Astrocyte of the spinal cord (primary cell): Measurements from ENCODE around the gene SPDYE2.
"Not testable (repeated sequence)": the region's sequence is repeated elsewhere in the genome, so short reads cannot be mapped to it uniquely, and the experiment has no call there.

Experiments used
- DNase-seq: peaks from one replicate; pipeline ENCODE4 v3.0.0; 2011; ENCODE audit warnings: low read depth, low spot score
- H3K4me3 ChIP-seq: 2 replicates; pipeline ENCODE4 v1.5.1; 2011; ENCODE audit warnings: low read depth, mild to moderate bottlenecking, low read length, moderate library complexity
- in situ Hi-C: cut with HindIII; loops from 2 replicates; pipeline ENCODE4 v1.10.0; 2017; ENCODE audit warnings: low sequenced_read_pairs
- TF ChIP-seq, protein P1 (sequence below): IDR thresholded peaks from 2 replicates; pipeline ENCODE4 v1.5.1; 2012; ENCODE audit warnings: low read depth, mild to moderate bottlenecking, low read length, inconsistent platforms

The SPDYE2 gene

DNA sequence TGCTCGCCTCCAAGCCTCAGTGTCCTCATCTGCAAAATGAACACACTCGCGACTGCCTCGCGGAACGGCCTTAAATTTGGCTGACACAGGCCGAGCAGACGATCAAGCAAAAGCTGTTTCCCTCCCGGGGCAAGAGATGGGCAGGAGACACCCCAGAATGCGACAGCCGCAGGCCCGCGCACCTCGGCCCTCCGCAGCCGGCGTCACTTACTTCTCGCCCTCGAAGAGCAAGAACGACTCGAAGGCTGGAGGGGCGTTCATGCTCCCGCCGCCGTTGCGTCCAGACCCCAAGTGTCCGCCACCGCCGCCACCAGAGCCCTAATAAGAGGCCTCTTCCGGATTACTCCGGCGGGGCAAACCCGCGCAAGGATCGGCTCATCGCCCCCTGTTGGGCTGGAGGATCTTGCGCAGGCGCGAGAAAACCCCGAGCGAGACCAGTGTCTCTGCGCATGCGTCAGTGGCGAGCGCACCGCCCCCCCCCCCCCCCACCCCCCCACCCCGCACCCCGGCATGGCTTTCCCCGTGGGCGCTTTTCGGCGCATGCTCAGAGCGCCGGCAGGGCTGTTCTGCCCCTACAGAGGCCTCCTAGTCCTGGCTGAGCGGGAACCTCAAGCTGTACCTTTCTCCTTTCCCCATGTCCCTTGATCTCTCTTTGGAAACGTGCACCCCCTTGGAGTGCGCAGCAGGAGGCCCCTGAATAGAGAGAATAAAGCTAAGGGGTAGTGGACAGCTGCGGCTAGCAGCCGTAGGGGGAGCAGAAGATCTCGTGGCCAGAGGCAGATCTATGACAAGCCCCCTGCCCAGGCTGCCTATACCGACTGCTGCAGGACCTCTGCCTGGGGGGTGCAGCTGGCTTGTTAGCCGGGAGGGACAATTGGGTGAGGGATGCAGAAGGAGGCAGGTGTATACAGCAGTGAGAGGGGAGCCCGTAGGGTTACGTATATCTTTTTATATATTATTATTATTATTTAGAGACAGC is 21.5 kb downstream of the SPDYE2 start, which contains the start of gene POLR2J3:
Gene POLR2J3 (minus strand): TSS at position 323 of the 979 bp plus-strand sequence. CDS start 62 bp downstream, at position 261.
- DNase-seq: peak; percentile 91
- in situ Hi-C loops: not testable (repeated sequence)
- TF ChIP-seq, protein P1, sequence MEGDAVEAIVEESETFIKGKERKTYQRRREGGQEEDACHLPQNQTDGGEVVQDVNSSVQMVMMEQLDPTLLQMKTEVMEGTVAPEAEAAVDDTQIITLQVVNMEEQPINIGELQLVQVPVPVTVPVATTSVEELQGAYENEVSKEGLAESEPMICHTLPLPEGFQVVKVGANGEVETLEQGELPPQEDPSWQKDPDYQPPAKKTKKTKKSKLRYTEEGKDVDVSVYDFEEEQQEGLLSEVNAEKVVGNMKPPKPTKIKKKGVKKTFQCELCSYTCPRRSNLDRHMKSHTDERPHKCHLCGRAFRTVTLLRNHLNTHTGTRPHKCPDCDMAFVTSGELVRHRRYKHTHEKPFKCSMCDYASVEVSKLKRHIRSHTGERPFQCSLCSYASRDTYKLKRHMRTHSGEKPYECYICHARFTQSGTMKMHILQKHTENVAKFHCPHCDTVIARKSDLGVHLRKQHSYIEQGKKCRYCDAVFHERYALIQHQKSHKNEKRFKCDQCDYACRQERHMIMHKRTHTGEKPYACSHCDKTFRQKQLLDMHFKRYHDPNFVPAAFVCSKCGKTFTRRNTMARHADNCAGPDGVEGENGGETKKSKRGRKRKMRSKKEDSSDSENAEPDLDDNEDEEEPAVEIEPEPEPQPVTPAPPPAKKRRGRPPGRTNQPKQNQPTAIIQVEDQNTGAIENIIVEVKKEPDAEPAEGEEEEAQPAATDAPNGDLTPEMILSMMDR: peak; percentile 59
- peak within 1 kb of the TSS; percentile 57 for H3K4me3 ChIP-seq

DNA sequence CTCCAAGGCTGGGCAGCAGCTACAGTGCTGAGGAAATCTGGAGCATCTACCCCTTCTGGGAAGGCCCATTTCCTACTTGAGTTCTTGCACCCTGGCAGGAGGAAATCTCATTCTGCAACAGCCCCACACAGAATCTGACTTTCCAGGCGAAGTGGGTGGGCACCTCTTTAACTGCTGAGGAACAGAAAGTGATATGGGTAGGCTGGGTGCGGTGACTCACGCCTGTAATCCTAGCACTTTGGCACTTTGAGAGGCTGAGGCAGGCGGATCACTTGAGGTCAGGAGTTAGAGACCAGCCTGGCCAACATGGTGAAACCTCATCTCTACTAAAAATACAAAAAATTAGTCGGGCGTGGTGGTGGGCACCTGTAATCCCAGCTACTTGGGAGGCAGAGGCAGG is 23.6 kb downstream of the SPDYE2 start:
- H3K4me3 ChIP-seq, in situ Hi-C loops, DNase-seq: not testable (repeated sequence)

DNA sequence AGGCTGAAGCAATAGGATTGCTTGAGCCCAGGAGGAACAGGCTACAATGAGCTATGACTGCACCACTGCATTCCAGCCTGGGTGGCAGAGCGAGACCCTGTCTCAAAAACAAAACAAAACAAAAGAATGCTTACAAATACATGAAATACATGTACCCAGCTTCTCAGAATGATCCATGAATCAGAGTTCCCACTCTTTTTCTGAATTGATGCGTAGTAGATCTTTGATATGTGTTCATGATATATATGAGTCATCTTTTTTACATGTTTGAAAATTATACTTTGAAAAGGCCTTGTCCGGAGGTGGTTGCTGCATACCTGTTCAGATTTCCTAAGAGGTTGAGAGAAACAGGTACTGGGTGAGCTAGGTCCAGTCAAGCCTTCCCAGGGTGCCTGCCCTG is 25.3 kb downstream of the SPDYE2 start:
- DNase-seq, in situ Hi-C loops, H3K4me3 ChIP-seq: not testable (repeated sequence)

DNA sequence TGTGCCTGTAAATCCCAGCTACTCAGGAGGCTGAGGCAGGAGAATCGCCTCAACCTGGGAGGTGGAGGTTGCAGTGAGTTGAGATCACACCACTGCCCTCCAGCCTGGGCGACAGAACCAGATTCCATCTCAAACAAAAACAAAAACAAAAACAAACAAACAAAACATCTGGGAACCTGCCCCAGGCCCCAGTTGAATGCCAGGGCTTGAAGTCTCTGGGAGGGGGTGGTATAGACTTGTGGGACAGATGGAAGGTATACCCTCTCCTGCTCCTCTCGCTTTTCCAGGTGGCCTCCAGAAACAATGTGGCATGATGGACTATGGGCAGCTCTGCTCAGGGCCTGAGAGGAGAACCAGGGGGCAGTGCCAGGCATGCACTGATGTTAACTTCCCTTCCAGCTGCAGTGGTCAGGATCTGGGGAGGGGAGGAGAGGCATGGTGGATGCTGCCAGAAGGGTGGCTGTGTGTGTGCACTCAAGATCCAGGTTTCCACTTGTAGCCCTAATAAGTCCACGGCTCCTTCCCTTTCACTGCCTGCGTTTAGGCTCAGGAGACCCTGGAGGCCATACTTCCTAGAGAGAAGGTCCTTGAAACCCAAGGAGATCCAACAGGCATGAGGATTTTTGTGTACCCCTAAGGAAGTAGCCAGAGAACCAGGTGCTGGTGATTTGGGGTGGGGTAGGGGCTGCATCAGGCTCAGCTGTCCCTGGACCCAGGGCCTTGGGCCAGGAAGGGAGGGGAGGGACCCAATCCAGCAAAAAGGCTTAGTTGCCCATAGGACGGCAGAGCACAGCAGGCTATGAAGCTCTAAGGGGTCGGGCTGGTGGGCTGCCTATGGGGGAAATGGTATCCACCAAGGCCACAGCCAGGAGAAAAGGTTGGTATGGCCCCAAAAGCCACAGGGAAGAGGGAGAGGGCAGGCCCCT is 26.6 kb downstream of the SPDYE2 start:
- H3K4me3 ChIP-seq, DNase-seq, in situ Hi-C loops: not testable (repeated sequence)

DNA sequence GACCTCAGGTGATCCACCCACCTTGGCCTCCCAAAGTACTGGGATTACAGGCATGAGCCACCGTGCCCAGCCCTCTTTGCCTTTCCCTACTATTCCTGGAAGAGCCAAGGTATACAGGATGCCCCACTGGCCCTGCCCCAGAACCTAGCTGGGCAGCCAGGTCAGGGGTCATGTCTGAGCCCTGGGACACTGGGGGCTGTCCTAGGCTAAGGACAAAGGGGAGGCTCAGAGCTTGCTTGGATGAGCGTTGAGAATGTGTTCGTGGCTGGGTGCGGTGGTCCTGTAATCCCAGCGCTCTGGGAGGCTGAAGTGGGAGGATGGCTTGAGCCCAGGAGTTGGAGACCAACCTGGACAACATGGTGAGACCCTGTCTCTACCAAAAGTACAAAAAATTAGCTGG is 27.5 kb downstream of the SPDYE2 start:
- in situ Hi-C loops, H3K4me3 ChIP-seq, DNase-seq: not testable (repeated sequence)

DNA sequence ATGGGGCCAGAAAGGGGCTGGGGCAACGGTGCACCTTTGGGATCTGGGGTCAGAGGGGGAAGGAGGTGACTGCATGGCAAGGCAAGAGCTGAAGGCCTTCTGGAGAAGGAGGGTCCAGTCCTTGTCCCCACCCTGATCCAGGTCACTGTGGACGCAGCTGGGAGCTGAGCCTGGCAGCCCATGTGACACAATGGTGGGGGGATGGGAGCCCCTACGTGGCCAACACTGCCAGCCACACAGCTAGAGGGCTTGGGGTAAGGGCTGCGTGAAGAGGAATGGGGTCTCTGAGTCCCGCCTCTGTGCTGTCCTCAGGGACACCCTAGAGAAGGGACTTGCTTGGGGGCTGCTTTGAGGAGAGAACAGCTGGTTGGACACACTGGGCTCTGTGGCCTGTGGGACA is 30.7 kb downstream of the SPDYE2 start:
- in situ Hi-C loops, H3K4me3 ChIP-seq, DNase-seq: not testable (repeated sequence)

DNA sequence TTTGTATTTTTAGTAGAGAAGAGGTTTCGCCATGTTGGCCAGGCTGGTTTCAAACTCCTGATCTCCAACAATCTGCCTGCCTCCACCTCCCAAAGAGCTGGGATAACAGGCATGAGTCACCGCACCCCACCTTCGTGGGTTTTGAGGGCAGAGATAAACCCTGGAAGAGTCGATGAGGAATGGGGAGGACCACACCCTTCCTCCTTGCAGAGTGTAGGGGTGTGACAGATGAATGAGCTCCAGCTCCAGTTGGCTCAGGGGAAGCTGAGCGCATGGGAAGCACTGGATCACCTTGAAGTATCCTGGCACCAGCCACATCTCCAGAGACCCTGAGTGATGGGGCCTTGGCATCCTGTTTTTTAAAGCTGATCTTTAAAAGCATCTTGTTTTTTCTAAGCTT is 32.5 kb downstream of the SPDYE2 start:
- not testable (repeated sequence) for H3K4me3 ChIP-seq

DNA sequence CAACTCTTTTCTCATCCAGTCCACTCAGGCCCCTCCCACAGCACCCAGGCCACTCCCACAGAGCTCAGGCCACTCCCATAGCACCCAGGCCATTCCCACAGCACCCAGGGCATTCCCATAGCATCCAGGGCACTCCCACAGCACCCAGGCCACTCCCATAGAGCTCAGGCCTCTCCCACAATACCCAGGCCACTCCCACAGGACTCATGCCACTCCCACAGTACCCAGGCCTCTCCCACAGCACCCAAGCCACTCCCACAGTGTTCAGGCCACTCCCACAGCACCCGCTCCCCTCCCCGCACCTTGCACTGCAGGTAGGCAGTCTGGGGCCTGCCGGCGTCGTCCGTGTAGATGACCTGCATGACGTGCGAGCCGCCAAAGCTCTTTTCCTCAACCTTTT is 38.8 kb downstream of the SPDYE2 start:
- in situ Hi-C loops, DNase-seq, H3K4me3 ChIP-seq: not testable (repeated sequence)

More for the DNA sequence above, 32.5 kb downstream of the SPDYE2 start:
- in situ Hi-C loops, DNase-seq: not testable (repeated sequence)

DNA sequence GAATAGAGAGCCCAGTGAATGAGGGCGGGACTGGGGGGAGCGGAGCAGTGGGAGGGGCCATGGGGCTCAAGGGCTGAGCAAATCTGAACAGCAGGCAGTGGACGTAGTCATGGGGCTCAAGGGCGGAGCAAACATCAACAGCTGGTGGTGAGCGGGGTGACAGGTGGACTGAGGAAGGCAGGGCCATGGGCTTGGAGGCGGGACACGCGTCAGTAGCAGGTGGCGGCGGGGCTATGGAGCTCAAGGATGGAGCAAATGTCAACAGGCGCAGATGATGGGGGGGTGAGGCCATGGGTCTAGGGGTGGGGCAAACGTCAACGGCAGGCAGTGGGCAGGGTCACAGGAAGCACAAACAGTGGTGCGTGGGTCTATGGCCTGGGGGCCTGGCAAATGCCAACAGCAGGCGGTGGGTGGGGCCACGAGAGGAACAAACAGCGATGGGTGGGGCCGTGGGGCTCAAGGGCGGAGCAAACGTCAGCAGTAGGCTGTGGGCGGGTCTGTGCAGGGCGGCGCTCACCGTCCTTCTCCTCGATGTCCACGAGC is 41.5 kb downstream of the SPDYE2 start:
- H3K4me3 ChIP-seq, DNase-seq, in situ Hi-C loops: not testable (repeated sequence)

DNA sequence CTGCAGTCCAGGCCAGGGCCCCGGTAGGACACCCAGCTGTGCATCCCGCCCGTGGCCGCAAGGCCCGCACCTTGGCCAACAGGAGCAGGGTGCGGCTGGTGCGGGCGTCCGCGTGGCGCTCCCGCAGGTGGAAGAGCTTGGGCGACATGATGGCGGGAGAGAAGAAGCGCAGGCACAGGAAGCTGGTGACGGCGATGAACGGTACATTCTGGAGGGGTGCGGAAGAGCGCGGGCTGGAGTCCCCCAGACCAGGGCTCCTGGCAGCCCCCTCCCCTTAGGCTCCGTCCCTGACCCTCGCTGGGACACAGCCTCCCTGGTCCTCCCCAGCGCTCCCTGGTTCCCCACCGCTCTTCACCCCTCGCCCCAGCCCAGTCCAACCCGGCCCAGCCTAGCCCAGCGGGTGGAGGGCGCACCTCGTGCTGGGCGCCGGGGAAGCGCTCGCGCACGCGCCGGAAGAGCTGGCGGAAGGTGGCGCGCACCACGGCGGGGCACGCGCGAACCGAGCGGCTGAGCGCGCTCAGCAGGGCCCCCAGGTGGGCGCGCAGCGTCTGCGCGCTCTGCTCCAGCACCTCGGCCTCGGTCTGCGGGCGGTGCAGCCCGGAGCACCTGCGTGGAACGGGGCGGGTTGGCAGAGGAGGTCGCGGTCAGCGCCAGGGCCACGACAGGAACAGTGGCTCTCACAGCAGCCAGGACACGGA is 42.8 kb downstream of the SPDYE2 start:
- in situ Hi-C loops, H3K4me3 ChIP-seq, DNase-seq: not testable (repeated sequence)

DNA sequence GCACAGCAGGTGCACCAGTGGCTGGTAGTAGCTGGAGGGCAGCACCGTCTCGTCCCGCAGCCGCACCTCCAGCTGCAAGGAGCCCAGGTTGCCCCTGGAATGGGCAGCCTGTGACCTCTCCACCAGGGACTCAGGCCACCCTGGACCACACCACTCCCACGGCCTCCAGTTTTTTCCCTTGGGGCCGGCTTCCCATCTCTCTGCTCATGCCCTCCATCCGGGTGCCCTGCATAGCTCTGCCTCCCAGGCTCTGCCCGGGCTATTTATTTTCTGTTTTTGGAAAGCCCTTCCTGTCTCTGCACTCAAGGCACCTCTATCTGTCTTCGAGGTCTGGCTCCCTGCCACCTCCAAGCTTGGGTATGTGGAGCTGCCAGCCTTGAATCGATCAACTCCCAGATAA is 45.0 kb downstream of the SPDYE2 start:
- in situ Hi-C loops, H3K4me3 ChIP-seq, DNase-seq: not testable (repeated sequence)

DNA sequence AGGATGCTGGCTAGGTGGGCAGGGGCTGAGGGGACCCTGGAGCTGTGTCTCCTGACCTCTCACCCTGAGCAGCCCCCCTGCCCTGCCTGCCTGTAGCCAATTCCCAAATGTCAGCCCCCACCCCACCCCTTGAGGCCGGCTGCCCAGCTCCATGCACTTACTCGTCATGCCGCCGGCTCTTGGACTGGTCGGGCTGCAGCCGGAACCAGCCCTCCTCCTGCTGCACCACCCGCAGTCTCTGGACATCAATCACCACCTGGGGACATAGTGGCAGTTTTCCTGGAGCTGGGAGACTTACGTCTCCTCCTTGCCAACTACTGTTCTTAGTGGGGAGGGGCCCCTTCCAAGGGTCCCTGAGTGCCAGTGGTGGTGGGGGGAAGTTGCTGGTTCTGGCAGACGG is 48.7 kb downstream of the SPDYE2 start:
- in situ Hi-C loops: not testable (repeated sequence)

DNA sequence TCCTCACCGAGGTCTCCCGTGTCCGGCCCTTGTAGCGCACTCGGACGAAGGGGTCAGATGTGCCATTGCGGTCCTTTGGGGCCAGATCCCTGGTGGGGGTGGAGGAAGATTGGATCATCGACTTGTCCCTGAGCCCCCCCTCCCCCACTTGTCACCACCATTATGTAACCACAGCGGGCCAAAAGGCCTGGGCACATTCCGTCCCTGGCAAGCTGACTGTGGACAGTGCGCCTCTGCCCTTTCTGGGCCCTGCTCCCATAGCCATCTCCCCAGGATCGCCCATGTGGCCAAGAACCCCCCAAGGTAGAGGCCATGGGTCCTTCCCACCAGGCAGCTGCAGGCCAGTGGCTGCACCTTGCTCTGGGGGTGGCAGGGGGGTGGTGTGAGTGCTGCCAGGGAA is 51.3 kb downstream of the SPDYE2 start:
- in situ Hi-C loops, H3K4me3 ChIP-seq, DNase-seq: not testable (repeated sequence)

More for the DNA sequence above, 48.7 kb downstream of the SPDYE2 start:
- not testable (repeated sequence) for DNase-seq, H3K4me3 ChIP-seq

DNA sequence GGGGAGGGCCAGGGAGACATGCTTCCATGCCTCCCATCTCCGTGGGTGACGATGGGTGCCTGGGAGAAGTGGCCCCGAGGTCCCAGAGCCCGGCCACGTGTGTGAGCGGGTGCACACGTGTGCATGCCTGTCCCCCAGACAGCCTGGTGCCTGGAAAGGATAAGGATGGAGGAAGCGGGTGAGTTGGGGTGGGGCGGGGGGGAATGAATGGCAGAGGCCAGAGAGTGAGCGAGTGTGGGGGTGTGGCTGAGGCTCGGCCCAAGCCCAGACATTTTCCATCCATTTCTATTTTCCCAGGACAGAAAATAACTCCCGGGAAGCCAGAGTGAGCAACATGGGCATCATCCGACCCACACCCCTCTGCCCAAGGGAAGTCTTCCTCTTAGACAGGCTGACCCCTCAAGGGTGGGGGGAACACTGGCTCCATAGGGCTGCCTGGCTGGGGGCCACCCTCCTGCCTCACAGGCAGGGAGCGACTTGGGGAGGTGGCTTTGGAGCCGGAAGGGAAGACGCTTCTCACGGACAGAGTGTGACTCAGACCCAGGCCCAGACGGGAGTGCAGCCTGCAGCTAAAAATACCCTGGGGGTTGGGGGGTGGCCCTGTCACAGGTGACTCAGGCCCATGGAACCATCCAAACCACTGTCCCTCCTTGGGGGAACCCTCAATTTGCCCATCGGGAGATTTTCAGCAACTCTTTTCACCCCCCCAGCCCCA is 53.6 kb downstream of the SPDYE2 start:
- in situ Hi-C loops, H3K4me3 ChIP-seq: not testable (repeated sequence)

More for the DNA sequence above, 53.6 kb downstream of the SPDYE2 start:
- not testable (repeated sequence) for DNase-seq
